Liver (tissue), 9 donors: ENCODE data around the gene FUT4. TPM values are rescaled to one million over a fixed set of nuclear protein-coding genes. Genes with fewer than 3 reads are reported as not detected.

Experiments
- DNase-seq: peaks from one replicate; pipeline ENCODE4 v3.0.0-alpha.2; 2017; ENCODE audit warnings: low spot score
- H3K27ac ChIP-seq, 2 donors: one replicate each; pipeline ENCODE4 v1.7.0; 2013; ENCODE audit warnings: inconsistent platforms in 2 of 2, low read length in 2 of 2, control low read depth in 1 of 2, low read depth in 1 of 2, mild to moderate bottlenecking in 1 of 2
- H3K27me3 ChIP-seq, 4 donors: one replicate each; pipeline versions ENCODE4 v1.6.1 to v1.7.0; 2013; ENCODE audit warnings: low read length in 3 of 4, inconsistent platforms in 1 of 4, mild to moderate bottlenecking in 1 of 4, moderate library complexity in 1 of 4; ENCODE audit not compliant: control insufficient read depth in 4 of 4, insufficient read depth in 4 of 4
- H3K36me3 ChIP-seq, 4 donors: one replicate each; pipeline versions ENCODE4 v1.6.1 to v1.7.0; 2013; ENCODE audit warnings: low read length in 3 of 4, mild to moderate bottlenecking in 3 of 4, low read depth in 1 of 4, moderate library complexity in 1 of 4; ENCODE audit not compliant: control insufficient read depth in 4 of 4, insufficient read depth in 3 of 4
- H3K4me1 ChIP-seq, 4 donors: one replicate each; pipeline versions ENCODE4 v1.6.1 to v1.7.0; 2013; ENCODE audit warnings: low read length in 3 of 4, mild to moderate bottlenecking in 3 of 4, moderate library complexity in 1 of 4; ENCODE audit not compliant: control insufficient read depth in 4 of 4, insufficient read depth in 4 of 4
- H3K4me3 ChIP-seq, 3 donors: one replicate each; pipeline versions ENCODE4 v1.6.1 to v1.7.0; 2013; ENCODE audit warnings: low read length in 3 of 3, control low read depth in 1 of 3, low read depth in 1 of 3, mild to moderate bottlenecking in 1 of 3
- H3K9ac ChIP-seq, 2 donors: one replicate each; pipeline ENCODE4 v1.7.0; 2013; ENCODE audit warnings: low read length in 2 of 2, mild to moderate bottlenecking in 2 of 2, moderate library complexity in 2 of 2, control low read depth in 1 of 2, low read depth in 1 of 2
- H3K9me3 ChIP-seq, 4 donors: one replicate each; pipeline versions ENCODE4 v1.6.1 to v1.7.0; 2013; ENCODE audit warnings: low read length in 3 of 4; ENCODE audit not compliant: control insufficient read depth in 4 of 4
- CTCF ChIP-seq: fragments of 150-350 bp; IDR thresholded peaks from 2 replicates; pipeline ENCODE4 v1.5.1; 2017; ENCODE audit warnings: improper control_type of control experiment, low read depth, low read length; ENCODE audit not compliant: missing input control
- EGR1 ChIP-seq, 2 donors: IDR thresholded peaks; 2 replicates each; pipeline ENCODE4 v1.6.1; 2016 to 2018; ENCODE audit warnings: antibody characterized with exemption in 2 of 2, low read depth in 2 of 2
- FOXA2 ChIP-seq: IDR thresholded peaks from 2 replicates; pipeline ENCODE4 v1.6.1; 2016; ENCODE audit warnings: antibody characterized with exemption
- GABPA ChIP-seq, 2 donors: IDR thresholded peaks in 1 of 2; conservative IDR thresholded peaks in 1 of 2; 2 replicates each; pipeline ENCODE4 v1.6.1; 2016; ENCODE audit warnings: antibody characterized with exemption in 2 of 2, mild to moderate bottlenecking in 1 of 2, moderate library complexity in 1 of 2
- MAX ChIP-seq: IDR thresholded peaks from 2 replicates; pipeline ENCODE4 v1.6.1; 2016; ENCODE audit warnings: antibody characterized with exemption
- NR2F2 ChIP-seq: IDR thresholded peaks from 2 replicates; pipeline ENCODE4 v1.6.1; 2016; ENCODE audit warnings: antibody characterized with exemption
- REST ChIP-seq: IDR thresholded peaks from 2 replicates; pipeline ENCODE4 v1.6.1; 2016; ENCODE audit warnings: antibody characterized with exemption, mild to moderate bottlenecking
- RXRA ChIP-seq, 2 donors: IDR thresholded peaks; 2 replicates each; pipeline ENCODE4 v1.6.1; 2017 to 2018; ENCODE audit warnings: antibody characterized with exemption in 2 of 2, mild to moderate bottlenecking in 1 of 2
- TAF1 ChIP-seq: conservative IDR thresholded peaks from 2 replicates; pipeline ENCODE4 v1.6.1; 2016; ENCODE audit warnings: antibody characterized with exemption, mild to moderate bottlenecking
- ZBTB33 ChIP-seq: IDR thresholded peaks from 2 replicates; pipeline ENCODE4 v1.6.1; 2016; ENCODE audit warnings: antibody characterized with exemption
- WGBS: extraction: QIAGEN DNeasy Blood & Tissue Kit; methylation state at CpG from one replicate; pipeline ENCODE4 v1.1.7; 2013; 5-methylcytosine and 5-hydroxymethylcytosine counted together
- polyA plus RNA-seq, 2 donors: library from polyadenylated mRNA; stranded (reverse) in 1 of 2; unstranded in 1 of 2; fragments of 200-250 nt in 1 of 2; fragments of >200 nt in 1 of 2; fragmentation: Nextera tagmentation in 1 of 2; extraction: Ambion mirVana in 1 of 2; gene quantifications; one replicate each; pipeline versions ENCODE4 v1.2.1 to v1.2.3, GENCODE V29; 2013 to 2015
- total RNA-seq, 2 donors: library from RNA; depleted of rRNA; stranded (reverse); fragments of >200 nt; gene quantifications; one replicate each; pipeline ENCODE4 v1.2.3, GENCODE V29; 2014
- donor health status: healthy.
- donor health status: healthy.
- donor health status: healthy.
- donor health status: healthy.
- donor health status: healthy.

The FUT4 gene
- total and polyA plus RNA-seq, 4 donors = 0.47 to 4.3 (median 1.4) TPM

- Histone ChIP-seq H3K9ac (no peak overlapping the region), H3K4me3 (no peak overlapping the region), H3K4me1 (no peaks in the 10 kb centered on the region), H3K27ac (no peak overlapping the region), H3K9me3 (no peaks in the 10 kb centered on the region), H3K27me3 (no peaks in the 10 kb centered on the region), H3K36me3 (peaks cover 0 to 2% (median 0%) of the 10 kb centered on the region in 4 donors)
- WGBS = 60% methylated on average over 6 of the region's 6 CpGs
- TF ChIP-seq GABPA (IDR thresholded peaks at IDR 0.05 in 1 of 2, conservative IDR thresholded peaks at IDR 0.05 in 1 of 2) (no peak), FOXA2 (no peak), ZBTB33 (no peak), EGR1 (IDR thresholded peaks at IDR 0.05; ENCODE audit: low read depth in 2 of 2) (no peak), TAF1 (no peak), NR2F2 (no peak), MAX (no peak), CTCF (no peak)
- DNase-seq = no peak
These were observed 46.8 kb downstream of the FUT4 start for GRCh38 chr11:94590352-94591041.

GRCh38 chr11:94593030-94593429, 49.3 kb downstream of the FUT4 start:
- H3K9me3 ChIP-seq = no peaks in the 10 kb centered on the region
- no peak overlapping the region for H3K9ac ChIP-seq
- H3K4me3 ChIP-seq = no peak overlapping the region
- H3K36me3 ChIP-seq = peaks cover 0 to 2% (median 0%) of the 10 kb centered on the region in 4 donors
- WGBS = 76% methylated on average over 2 of the region's 2 CpGs
- H3K27ac ChIP-seq = no peak overlapping the region
- no peaks in the 10 kb centered on the region for H3K27me3 ChIP-seq
- TF ChIP-seq CTCF (no peak), RXRA (IDR thresholded peaks at IDR 0.05) (no peak), NR2F2 (no peak), REST (no peak)
- H3K4me1 ChIP-seq = no peaks in the 10 kb centered on the region
- DNase-seq = no peak
